HEK293 (cell line): ENCODE data around the gene AGPAT1.

Source experiments
- EGR2 ChIP-seq: fragments of 450-650 bp; formaldehyde crosslinking; IDR thresholded peaks from 2 replicates; pipeline ENCODE4 v1.5.1; 2016; ENCODE audit warnings: low read depth, missing biosample characterization, missing genetic modification characterization
- FEZF1 ChIP-seq: fragments of 450-650 bp; formaldehyde crosslinking; IDR thresholded peaks from 2 replicates; pipeline ENCODE4 v1.5.1; 2016; ENCODE audit warnings: missing biosample characterization, missing genetic modification characterization
- KLF1 ChIP-seq: fragments of 450-650 bp; formaldehyde crosslinking; IDR thresholded peaks from 2 replicates; pipeline ENCODE4 v1.5.1; 2016; ENCODE audit warnings: missing biosample characterization, missing genetic modification characterization
- SETDB1 ChIP-seq: IDR thresholded peaks from one replicate; pipeline ENCODE4 v1.6.1; 2017; ENCODE audit warnings: mild to moderate bottlenecking, low read length, moderate library complexity, mixed read lengths; ENCODE audit not compliant: insufficient read length
- SP7 ChIP-seq: fragments of 450-650 bp; formaldehyde crosslinking; IDR thresholded peaks from 2 replicates; pipeline ENCODE4 v1.5.1; 2016; ENCODE audit warnings: missing biosample characterization, missing genetic modification characterization
- ZBTB7A ChIP-seq: fragments of 450-650 bp; formaldehyde crosslinking; IDR thresholded peaks from 2 replicates; pipeline ENCODE4 v1.5.1; 2016; ENCODE audit warnings: low read depth, missing biosample characterization, missing genetic modification characterization
- ZIC2 ChIP-seq: fragments of 450-650 bp; formaldehyde crosslinking; IDR thresholded peaks from 2 replicates; pipeline ENCODE4 v1.5.1; 2016; ENCODE audit warnings: missing biosample characterization, missing genetic modification characterization
- ZNF302 ChIP-seq: fragments of 450-650 bp; formaldehyde crosslinking; IDR thresholded peaks from 2 replicates; pipeline ENCODE4 v1.5.1; 2016; ENCODE audit warnings: missing biosample characterization, missing genetic modification characterization, low read depth
- ZNF341 ChIP-seq: fragments of 450-650 bp; formaldehyde crosslinking; IDR thresholded peaks from 2 replicates; pipeline ENCODE4; 2016; ENCODE audit warnings: low read depth, missing biosample characterization, missing genetic modification characterization
- ZNF366 ChIP-seq: fragments of 450-650 bp; formaldehyde crosslinking; conservative IDR thresholded peaks from 2 replicates; pipeline ENCODE4 v1.5.1; 2016; ENCODE audit warnings: missing biosample characterization, missing genetic modification characterization
- ZNF391 ChIP-seq: fragments of 450-650 bp; formaldehyde crosslinking; IDR thresholded peaks from 2 replicates; pipeline ENCODE4 v1.5.1; 2016; ENCODE audit warnings: low read depth, missing biosample characterization, missing genetic modification characterization, borderline replicate concordance
- ZNF510 ChIP-seq: fragments of 450-650 bp; formaldehyde crosslinking; IDR thresholded peaks from 2 replicates; pipeline ENCODE4 v1.5.1; 2018; ENCODE audit warnings: mild to moderate bottlenecking, missing genetic modification characterization, missing biosample characterization; ENCODE audit not compliant: insufficient replicate concordance
- ZNF514 ChIP-seq: fragments of 450-650 bp; formaldehyde crosslinking; IDR thresholded peaks from 2 replicates; pipeline ENCODE4 v1.5.1; 2016; ENCODE audit warnings: missing biosample characterization, missing genetic modification characterization
- ZNF600 ChIP-seq: fragments of 450-650 bp; formaldehyde crosslinking; IDR thresholded peaks from 2 replicates; pipeline ENCODE4 v1.5.1; 2016; ENCODE audit warnings: missing biosample characterization, missing genetic modification characterization
- ZNF701 ChIP-seq: fragments of 450-650 bp; formaldehyde crosslinking; IDR thresholded peaks from 2 replicates; pipeline ENCODE4 v1.5.1; 2016; ENCODE audit warnings: missing biosample characterization, missing genetic modification characterization
- ZNF76 ChIP-seq: fragments of 450-650 bp; formaldehyde crosslinking; IDR thresholded peaks from 2 replicates; pipeline ENCODE4; 2016; ENCODE audit warnings: low read depth, missing biosample characterization, missing genetic modification characterization, borderline replicate concordance
- TF ChIP-seq, protein P1 (sequence below): fragments of 450-650 bp; formaldehyde crosslinking; IDR thresholded peaks from 2 replicates; pipeline ENCODE4 v1.5.1; 2016; ENCODE audit warnings: missing biosample characterization, missing genetic modification characterization
- TF ChIP-seq, protein P2 (sequence below): fragments of 450-650 bp; formaldehyde crosslinking; IDR thresholded peaks from 2 replicates; pipeline ENCODE4 v1.5.1; 2016; ENCODE audit warnings: missing biosample characterization, missing genetic modification characterization
- TF ChIP-seq, protein P3 (sequence below): fragments of 450-650 bp; formaldehyde crosslinking; IDR thresholded peaks from 2 replicates; pipeline ENCODE4 v1.5.1; 2016; ENCODE audit warnings: missing biosample characterization, missing genetic modification characterization
- TF ChIP-seq, protein P4 (sequence below): fragments of 450-650 bp; formaldehyde crosslinking; IDR thresholded peaks from 2 replicates; pipeline ENCODE4 v1.5.1; 2017; ENCODE audit warnings: missing biosample characterization, missing genetic modification characterization
- TF ChIP-seq, protein P5 (sequence below): fragments of 450-650 bp; formaldehyde crosslinking; IDR thresholded peaks from 2 replicates; pipeline ENCODE4 v1.5.1; 2016; ENCODE audit warnings: missing biosample characterization, missing genetic modification characterization
- TF ChIP-seq, protein P6 (sequence below): fragments of 450-650 bp; formaldehyde crosslinking; IDR thresholded peaks from 2 replicates; pipeline ENCODE4 v1.5.1; 2016; ENCODE audit warnings: missing biosample characterization, missing genetic modification characterization
- TF ChIP-seq, protein P7 (sequence below): IDR thresholded peaks from 2 replicates; pipeline ENCODE4 v1.6.1; 2011; ENCODE audit warnings: mild to moderate bottlenecking, low read depth, low read length, borderline replicate concordance
- TF ChIP-seq, protein P8 (sequence below): fragments of 450-650 bp; formaldehyde crosslinking; IDR thresholded peaks from 2 replicates; pipeline ENCODE4 v1.5.1; 2016; ENCODE audit warnings: missing biosample characterization, missing genetic modification characterization

Gene AGPAT1

DNA sequence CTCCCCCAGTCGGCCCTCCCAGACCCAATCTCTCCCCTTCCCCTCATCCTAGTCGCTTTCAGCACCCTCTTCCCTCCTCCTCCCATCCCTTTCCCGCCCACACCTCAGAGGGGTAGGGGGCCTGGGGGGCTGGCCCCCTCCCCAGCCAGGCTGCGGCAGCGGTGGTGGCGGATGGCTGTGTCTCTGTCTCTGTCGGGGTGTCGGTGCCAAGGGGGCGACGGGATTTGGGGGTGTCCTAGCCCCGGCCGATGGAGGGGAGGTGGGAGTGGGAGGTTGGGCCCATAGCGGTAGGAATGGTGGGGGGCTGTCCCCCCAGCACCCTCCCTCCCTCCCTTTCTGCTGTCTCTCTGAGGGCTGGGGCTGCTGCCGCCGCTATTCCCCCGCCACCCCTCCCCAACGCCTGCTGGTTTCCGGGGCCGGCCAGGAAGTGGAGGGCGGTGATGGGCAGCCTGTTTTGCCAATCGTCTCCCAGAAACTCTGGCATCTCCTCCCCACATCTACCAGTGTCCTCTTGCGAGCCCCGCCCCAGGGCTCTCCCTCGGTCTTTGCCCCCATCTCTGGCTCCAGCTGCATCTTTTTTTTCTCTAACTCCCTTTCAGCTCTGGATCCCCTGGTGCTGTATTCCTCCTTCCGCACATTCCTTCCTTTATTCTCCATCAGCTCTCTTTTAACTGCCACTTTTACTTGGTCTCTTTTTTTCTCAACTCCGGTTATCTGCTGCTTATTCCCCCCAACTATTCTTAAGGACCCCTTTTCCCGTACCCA, at the start of gene AGPAT1 (continued):
- TF ChIP-seq, protein P1, sequence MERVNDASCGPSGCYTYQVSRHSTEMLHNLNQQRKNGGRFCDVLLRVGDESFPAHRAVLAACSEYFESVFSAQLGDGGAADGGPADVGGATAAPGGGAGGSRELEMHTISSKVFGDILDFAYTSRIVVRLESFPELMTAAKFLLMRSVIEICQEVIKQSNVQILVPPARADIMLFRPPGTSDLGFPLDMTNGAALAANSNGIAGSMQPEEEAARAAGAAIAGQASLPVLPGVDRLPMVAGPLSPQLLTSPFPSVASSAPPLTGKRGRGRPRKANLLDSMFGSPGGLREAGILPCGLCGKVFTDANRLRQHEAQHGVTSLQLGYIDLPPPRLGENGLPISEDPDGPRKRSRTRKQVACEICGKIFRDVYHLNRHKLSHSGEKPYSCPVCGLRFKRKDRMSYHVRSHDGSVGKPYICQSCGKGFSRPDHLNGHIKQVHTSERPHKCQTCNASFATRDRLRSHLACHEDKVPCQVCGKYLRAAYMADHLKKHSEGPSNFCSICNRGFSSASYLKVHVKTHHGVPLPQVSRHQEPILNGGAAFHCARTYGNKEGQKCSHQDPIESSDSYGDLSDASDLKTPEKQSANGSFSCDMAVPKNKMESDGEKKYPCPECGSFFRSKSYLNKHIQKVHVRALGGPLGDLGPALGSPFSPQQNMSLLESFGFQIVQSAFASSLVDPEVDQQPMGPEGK (tag by site-specific recombination) = peak; percentile 99
- TF ChIP-seq ZNF341 (tag by site-specific recombination) (peak; percentile 99), ZNF76 (tag by site-specific recombination) (peak; percentile 76; the same call in 1 of the 2 replicates), SETDB1 (no peak), KLF1 (tag by site-specific recombination) (peak; percentile 19; the same call in 1 of the 2 replicates), FEZF1 (tag by site-specific recombination) (no peak), ZNF366 (peak; percentile 94), ZNF391 (tag by site-specific recombination) (peak; percentile 20; the same call in 1 of the 2 replicates), ZNF514 (tag by site-specific recombination) (no peak), ZBTB7A (tag by site-specific recombination) (peak; percentile 54; the same call in 1 of the 2 replicates), ZNF600 (tag by site-specific recombination) (no peak), EGR2 (tag by site-specific recombination) (peak; percentile 54), ZIC2 (tag by site-specific recombination) (peak; percentile 35), ZNF701 (tag by site-specific recombination) (no peak), SP7 (tag by site-specific recombination) (peak; percentile 36), ZNF510 (tag by site-specific recombination) (no peak), ZNF302 (tag by site-specific recombination) (no peak)
- TF ChIP-seq, protein P2, sequence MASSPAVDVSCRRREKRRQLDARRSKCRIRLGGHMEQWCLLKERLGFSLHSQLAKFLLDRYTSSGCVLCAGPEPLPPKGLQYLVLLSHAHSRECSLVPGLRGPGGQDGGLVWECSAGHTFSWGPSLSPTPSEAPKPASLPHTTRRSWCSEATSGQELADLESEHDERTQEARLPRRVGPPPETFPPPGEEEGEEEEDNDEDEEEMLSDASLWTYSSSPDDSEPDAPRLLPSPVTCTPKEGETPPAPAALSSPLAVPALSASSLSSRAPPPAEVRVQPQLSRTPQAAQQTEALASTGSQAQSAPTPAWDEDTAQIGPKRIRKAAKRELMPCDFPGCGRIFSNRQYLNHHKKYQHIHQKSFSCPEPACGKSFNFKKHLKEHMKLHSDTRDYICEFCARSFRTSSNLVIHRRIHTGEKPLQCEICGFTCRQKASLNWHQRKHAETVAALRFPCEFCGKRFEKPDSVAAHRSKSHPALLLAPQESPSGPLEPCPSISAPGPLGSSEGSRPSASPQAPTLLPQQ (tag by site-specific recombination) = peak; percentile 80
- TF ChIP-seq, protein P3, sequence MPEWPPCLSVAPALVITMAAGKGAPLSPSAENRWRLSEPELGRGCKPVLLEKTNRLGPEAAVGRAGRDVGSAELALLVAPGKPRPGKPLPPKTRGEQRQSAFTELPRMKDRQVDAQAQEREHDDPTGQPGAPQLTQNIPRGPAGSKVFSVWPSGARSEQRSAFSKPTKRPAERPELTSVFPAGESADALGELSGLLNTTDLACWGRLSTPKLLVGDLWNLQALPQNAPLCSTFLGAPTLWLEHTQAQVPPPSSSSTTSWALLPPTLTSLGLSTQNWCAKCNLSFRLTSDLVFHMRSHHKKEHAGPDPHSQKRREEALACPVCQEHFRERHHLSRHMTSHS (tag by site-specific recombination) = no peak
- TF ChIP-seq, protein P4, sequence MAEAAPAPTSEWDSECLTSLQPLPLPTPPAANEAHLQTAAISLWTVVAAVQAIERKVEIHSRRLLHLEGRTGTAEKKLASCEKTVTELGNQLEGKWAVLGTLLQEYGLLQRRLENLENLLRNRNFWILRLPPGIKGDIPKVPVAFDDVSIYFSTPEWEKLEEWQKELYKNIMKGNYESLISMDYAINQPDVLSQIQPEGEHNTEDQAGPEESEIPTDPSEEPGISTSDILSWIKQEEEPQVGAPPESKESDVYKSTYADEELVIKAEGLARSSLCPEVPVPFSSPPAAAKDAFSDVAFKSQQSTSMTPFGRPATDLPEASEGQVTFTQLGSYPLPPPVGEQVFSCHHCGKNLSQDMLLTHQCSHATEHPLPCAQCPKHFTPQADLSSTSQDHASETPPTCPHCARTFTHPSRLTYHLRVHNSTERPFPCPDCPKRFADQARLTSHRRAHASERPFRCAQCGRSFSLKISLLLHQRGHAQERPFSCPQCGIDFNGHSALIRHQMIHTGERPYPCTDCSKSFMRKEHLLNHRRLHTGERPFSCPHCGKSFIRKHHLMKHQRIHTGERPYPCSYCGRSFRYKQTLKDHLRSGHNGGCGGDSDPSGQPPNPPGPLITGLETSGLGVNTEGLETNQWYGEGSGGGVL (tag by site-specific recombination) = peak; percentile 99
- TF ChIP-seq, protein P5, sequence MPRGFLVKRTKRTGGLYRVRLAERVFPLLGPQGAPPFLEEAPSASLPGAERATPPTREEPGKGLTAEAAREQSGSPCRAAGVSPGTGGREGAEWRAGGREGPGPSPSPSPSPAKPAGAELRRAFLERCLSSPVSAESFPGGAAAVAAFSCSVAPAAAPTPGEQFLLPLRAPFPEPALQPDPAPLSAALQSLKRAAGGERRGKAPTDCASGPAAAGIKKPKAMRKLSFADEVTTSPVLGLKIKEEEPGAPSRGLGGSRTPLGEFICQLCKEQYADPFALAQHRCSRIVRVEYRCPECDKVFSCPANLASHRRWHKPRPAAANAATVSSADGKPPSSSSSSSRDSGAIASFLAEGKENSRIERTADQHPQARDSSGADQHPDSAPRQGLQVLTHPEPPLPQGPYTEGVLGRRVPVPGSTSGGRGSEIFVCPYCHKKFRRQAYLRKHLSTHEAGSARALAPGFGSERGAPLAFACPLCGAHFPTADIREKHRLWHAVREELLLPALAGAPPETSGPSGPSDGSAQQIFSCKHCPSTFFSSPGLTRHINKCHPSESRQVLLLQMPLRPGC (tag by site-specific recombination) = 0 out of 2 replicates have a peak, but pooled peaks have one; percentile 10
- TF ChIP-seq, protein P6, sequence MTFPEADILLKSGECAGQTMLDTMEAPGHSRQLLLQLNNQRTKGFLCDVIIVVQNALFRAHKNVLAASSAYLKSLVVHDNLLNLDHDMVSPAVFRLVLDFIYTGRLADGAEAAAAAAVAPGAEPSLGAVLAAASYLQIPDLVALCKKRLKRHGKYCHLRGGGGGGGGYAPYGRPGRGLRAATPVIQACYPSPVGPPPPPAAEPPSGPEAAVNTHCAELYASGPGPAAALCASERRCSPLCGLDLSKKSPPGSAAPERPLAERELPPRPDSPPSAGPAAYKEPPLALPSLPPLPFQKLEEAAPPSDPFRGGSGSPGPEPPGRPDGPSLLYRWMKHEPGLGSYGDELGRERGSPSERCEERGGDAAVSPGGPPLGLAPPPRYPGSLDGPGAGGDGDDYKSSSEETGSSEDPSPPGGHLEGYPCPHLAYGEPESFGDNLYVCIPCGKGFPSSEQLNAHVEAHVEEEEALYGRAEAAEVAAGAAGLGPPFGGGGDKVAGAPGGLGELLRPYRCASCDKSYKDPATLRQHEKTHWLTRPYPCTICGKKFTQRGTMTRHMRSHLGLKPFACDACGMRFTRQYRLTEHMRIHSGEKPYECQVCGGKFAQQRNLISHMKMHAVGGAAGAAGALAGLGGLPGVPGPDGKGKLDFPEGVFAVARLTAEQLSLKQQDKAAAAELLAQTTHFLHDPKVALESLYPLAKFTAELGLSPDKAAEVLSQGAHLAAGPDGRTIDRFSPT (tag by site-specific recombination) = 0 out of 2 replicates have a peak, but pooled peaks have one; percentile 39
- TF ChIP-seq, protein P7, sequence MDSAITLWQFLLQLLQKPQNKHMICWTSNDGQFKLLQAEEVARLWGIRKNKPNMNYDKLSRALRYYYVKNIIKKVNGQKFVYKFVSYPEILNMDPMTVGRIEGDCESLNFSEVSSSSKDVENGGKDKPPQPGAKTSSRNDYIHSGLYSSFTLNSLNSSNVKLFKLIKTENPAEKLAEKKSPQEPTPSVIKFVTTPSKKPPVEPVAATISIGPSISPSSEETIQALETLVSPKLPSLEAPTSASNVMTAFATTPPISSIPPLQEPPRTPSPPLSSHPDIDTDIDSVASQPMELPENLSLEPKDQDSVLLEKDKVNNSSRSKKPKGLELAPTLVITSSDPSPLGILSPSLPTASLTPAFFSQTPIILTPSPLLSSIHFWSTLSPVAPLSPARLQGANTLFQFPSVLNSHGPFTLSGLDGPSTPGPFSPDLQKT = 0 out of 2 replicates have a peak, but pooled peaks have one; percentile 34
- TF ChIP-seq, protein P8, sequence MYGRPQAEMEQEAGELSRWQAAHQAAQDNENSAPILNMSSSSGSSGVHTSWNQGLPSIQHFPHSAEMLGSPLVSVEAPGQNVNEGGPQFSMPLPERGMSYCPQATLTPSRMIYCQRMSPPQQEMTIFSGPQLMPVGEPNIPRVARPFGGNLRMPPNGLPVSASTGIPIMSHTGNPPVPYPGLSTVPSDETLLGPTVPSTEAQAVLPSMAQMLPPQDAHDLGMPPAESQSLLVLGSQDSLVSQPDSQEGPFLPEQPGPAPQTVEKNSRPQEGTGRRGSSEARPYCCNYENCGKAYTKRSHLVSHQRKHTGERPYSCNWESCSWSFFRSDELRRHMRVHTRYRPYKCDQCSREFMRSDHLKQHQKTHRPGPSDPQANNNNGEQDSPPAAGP = peak; percentile 64; the same call in 1 of the 2 replicates
